ENCODE data around the gene RPTOR.

Gene RPTOR

DNA sequence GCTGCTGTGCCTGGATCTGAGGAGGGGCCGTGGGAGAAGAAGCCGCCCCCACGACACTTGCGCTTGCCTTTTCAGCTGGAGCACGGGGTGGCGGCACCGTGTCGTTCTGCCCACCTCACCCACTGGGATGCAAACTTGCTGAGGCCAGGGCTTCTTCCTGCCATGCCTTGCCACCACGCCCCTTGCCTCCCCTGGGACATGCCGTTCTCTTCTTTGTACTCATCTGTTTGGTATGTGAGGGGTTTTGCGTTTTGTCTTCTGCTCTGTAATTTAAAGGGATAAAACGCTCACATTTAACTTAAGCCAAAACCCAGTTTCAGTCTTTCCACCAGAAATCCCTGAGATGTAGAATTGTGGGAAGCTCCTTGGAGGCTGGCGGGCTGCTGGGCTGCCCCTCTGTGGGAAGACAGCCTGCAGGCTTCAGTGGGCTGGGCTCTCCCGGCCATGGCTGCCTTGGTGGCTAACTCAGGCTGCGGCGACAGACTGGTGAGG lies 180.2 kb downstream of the RPTOR start:
- no peak; the same call in 2 of the 3 replicates for ATAC-seq (ENCODE audit: insufficient read depth, low read depth)

DNA sequence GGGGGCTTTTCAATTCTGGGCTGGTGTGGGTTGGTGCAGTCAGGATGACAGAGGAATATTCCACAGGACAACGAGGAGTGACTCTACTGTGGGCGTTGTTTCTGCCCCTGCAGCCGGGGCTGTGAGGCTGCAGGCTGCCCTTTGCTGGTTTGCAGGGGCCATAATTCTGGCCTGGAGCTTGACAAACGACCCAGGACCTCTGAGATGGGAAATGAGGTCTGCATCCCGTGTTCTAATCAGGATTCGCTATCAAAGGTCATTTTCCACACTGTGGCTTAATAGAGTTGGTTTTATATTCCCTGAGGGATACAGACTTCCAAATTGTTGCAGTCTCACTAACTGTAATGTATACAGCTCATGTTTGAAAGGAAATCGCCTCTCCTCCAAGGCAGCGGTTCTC lies 180.9 kb downstream of the RPTOR start:
- H3K4me2 ChIP-seq (ENCODE audit: insufficient read depth, low read length) = no peak overlapping the region
- H4K20me1 ChIP-seq (ENCODE audit: insufficient read depth, low read length) = peaks cover 20% of the 10 kb centered on the region; the same call in 1 of the 2 replicates

More for the DNA sequence above, 180.2 kb downstream of the RPTOR start:
- H3K36me3 ChIP-seq (ENCODE audit: insufficient read depth, low read length) = peaks cover 17% of the 10 kb centered on the region
- no peak overlapping the region for H3K4me2 ChIP-seq (ENCODE audit: insufficient read depth, low read length)
- DNase-seq = peak; percentile 36
- no peak overlapping the region for H2AFZ ChIP-seq (ENCODE audit: low read depth, low read length)
- peaks cover 17% of the 10 kb centered on the region for H3K4me1 ChIP-seq (ENCODE audit: insufficient read depth, low read length)
- H3K9me3 ChIP-seq (ENCODE audit: insufficient read depth, low read length, severe bottlenecking) = no peaks in the 10 kb centered on the region
- peaks cover 85% of the 10 kb centered on the region for H3K79me2 ChIP-seq (ENCODE audit: insufficient read depth, low read length)
- no peak overlapping the region for H3K4me3 ChIP-seq (ENCODE audit: low read depth in 1 of 2, low read length in 2 of 2)
- H3K27ac ChIP-seq (ENCODE audit: low read length) = no peak overlapping the region
- H3K9ac ChIP-seq (ENCODE audit: low read depth, low read length) = no peak overlapping the region
- H4K20me1 ChIP-seq (ENCODE audit: insufficient read depth, low read length) = peaks cover 20% of the 10 kb centered on the region; the same call in 1 of the 2 replicates
- no peaks in the 10 kb centered on the region for H3K27me3 ChIP-seq (ENCODE audit: insufficient read depth, low read length, poor library complexity)
- TF ChIP-seq EZH2 (IDR thresholded peaks at IDR 0.05; ENCODE audit: borderline replicate concordance, low read depth, low read length, severe bottlenecking) = no peak
- TF ChIP-seq, protein P1, sequence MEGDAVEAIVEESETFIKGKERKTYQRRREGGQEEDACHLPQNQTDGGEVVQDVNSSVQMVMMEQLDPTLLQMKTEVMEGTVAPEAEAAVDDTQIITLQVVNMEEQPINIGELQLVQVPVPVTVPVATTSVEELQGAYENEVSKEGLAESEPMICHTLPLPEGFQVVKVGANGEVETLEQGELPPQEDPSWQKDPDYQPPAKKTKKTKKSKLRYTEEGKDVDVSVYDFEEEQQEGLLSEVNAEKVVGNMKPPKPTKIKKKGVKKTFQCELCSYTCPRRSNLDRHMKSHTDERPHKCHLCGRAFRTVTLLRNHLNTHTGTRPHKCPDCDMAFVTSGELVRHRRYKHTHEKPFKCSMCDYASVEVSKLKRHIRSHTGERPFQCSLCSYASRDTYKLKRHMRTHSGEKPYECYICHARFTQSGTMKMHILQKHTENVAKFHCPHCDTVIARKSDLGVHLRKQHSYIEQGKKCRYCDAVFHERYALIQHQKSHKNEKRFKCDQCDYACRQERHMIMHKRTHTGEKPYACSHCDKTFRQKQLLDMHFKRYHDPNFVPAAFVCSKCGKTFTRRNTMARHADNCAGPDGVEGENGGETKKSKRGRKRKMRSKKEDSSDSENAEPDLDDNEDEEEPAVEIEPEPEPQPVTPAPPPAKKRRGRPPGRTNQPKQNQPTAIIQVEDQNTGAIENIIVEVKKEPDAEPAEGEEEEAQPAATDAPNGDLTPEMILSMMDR (IDR thresholded peaks at IDR 0.05; ENCODE audit: borderline replicate concordance, extremely low read depth, low read length, poor library complexity, severe bottlenecking) = no peak

DNA sequence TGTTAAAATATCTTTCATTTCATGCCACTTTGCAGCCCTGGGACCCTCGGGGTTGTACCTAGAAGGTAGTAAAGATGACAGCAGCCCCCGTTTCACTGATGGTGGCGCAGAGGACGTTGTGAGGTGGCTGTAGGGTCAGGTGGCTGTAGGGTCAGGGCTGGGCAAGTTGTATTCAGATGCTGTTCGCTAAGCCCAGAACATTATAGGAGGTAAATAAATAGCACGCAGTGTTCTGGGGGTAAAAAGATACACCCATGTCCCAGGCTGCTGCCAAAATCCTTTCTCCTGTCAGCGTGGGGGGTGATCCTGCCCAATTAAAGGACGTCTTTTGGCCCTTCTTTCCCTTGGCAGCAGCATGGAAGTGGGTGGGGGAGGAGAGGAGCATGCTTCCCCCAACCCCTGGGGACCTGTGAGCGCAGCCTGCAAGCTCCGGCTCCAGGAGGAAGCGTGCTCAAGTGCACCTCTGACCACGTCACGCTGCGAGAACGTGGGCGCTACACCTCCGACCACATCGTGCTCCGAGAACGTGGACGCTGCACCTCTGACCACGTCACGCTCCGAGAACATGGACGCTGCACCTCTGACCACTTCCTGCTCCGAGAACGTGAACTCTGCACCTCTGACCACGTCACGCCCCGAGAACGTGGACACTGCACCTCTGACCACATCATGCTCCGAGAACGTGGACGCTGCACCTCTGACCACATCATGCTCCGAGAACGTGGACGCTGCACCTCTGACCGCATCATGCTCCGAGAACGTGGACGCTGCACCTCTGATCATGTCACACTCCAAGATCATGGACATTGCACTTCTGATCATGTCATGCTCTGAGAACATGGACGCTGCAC lies 182.1 kb downstream of the RPTOR start:
- no peak for ATAC-seq (ENCODE audit: insufficient read depth, low read depth)
- peaks cover 21% of the 10 kb centered on the region for H3K4me1 ChIP-seq (ENCODE audit: insufficient read depth, low read length)
- no peak for DNase-seq
- H3K27ac ChIP-seq (ENCODE audit: low read length) = no peak overlapping the region
- no peak overlapping the region for H3K9ac ChIP-seq (ENCODE audit: low read depth, low read length)
- H3K9me3 ChIP-seq (ENCODE audit: insufficient read depth, low read length, severe bottlenecking) = no peaks in the 10 kb centered on the region
- H3K4me2 ChIP-seq (ENCODE audit: insufficient read depth, low read length) = no peak overlapping the region
- H3K4me3 ChIP-seq (ENCODE audit: low read depth in 1 of 2, low read length in 2 of 2) = no peak overlapping the region
- peaks cover 13% of the 10 kb centered on the region; the same call in 1 of the 2 replicates for H4K20me1 ChIP-seq (ENCODE audit: insufficient read depth, low read length)
- no peak overlapping the region for H2AFZ ChIP-seq (ENCODE audit: low read depth, low read length)
- no peak for TF ChIP-seq EZH2 (IDR thresholded peaks at IDR 0.05; ENCODE audit: borderline replicate concordance, low read depth, low read length, severe bottlenecking)
- TF ChIP-seq, protein P1 (IDR thresholded peaks at IDR 0.05; ENCODE audit: borderline replicate concordance, extremely low read depth, low read length, poor library complexity, severe bottlenecking) = no peak
- peaks cover 25% of the 10 kb centered on the region for H3K36me3 ChIP-seq (ENCODE audit: insufficient read depth, low read length)
- H3K79me2 ChIP-seq (ENCODE audit: insufficient read depth, low read length) = peaks cover 75% of the 10 kb centered on the region
- no peaks in the 10 kb centered on the region for H3K27me3 ChIP-seq (ENCODE audit: insufficient read depth, low read length, poor library complexity)

More for the DNA sequence above, 180.9 kb downstream of the RPTOR start:
- TF ChIP-seq, protein P1 (IDR thresholded peaks at IDR 0.05; ENCODE audit: borderline replicate concordance, extremely low read depth, low read length, poor library complexity, severe bottlenecking) = no peak
- no peak for TF ChIP-seq EZH2 (IDR thresholded peaks at IDR 0.05; ENCODE audit: borderline replicate concordance, low read depth, low read length, severe bottlenecking)
- ATAC-seq (ENCODE audit: insufficient read depth, low read depth) (no peak), DNase-seq (no peak)
- Histone ChIP-seq H2AFZ (ENCODE audit: low read depth, low read length) (no peak overlapping the region), H3K27ac (ENCODE audit: low read length) (peak overlapping the region; percentile 42), H3K4me3 (ENCODE audit: low read depth in 1 of 2, low read length in 2 of 2) (no peak overlapping the region), H3K9ac (ENCODE audit: low read depth, low read length) (no peak overlapping the region), H3K79me2 (ENCODE audit: insufficient read depth, low read length) (peaks cover 81% of the 10 kb centered on the region), H3K36me3 (ENCODE audit: insufficient read depth, low read length) (peaks cover 21% of the 10 kb centered on the region), H3K4me1 (ENCODE audit: insufficient read depth, low read length) (peaks cover 13% of the 10 kb centered on the region), H3K9me3 (ENCODE audit: insufficient read depth, low read length, severe bottlenecking) (no peaks in the 10 kb centered on the region), H3K27me3 (ENCODE audit: insufficient read depth, low read length, poor library complexity) (no peaks in the 10 kb centered on the region)
